OCI-LY7 (cell line): ENCODE measurements around the gene CLCA1. TPM values are rescaled to one million over a fixed set of nuclear protein-coding genes. Genes with fewer than 3 reads are reported as not detected.

ENCODE experiments used
- BruUV-seq: library from RNA; stranded (reverse); fragments of 400-500 nt; replicated peaks from 2 replicates; lab custom pipeline; 2021; lab: Mats Ljungman, UMichigan
- CTCF ChIA-PET: fragments of 300-600 bp; sonication (Branson Sonifier 250); formaldehyde crosslinking; loops from one replicate; lab custom pipeline; 2022; ENCODE audit warnings: antibody characterized with exemption; ENCODE audit not compliant: unreplicated experiment; lab: Charles Lee
- POLR2A ChIA-PET: fragments of 300-600 bp; sonication (Branson Sonifier 250); formaldehyde crosslinking; loops from one replicate; lab custom pipeline; 2022; ENCODE audit warnings: antibody characterized with exemption; lab: Charles Lee
- DNase-seq: peaks from one replicate; pipeline ENCODE4 v3.0.0-alpha.2; 2015; ENCODE audit warnings: low spot score
- H2AFZ ChIP-seq: fragments of 200-600 bp; sonication (generic), shearing (Covaris generic); 2 replicates; pipeline ENCODE4 v1.6.1; 2014; ENCODE audit warnings: mild to moderate bottlenecking, antibody characterized with exemption, low read length, moderate library complexity
- H3K27ac ChIP-seq: fragments of 200-600 bp; sonication (generic); 2 replicates; pipeline ENCODE4 v1.5.1; 2014; ENCODE audit warnings: mixed run types, low read depth, mild to moderate bottlenecking, moderate library complexity, low read length, inconsistent platforms; ENCODE audit not compliant: poor library complexity, severe bottlenecking
- H3K36me3 ChIP-seq: fragments of 200-600 bp; sonication (generic); 2 replicates; pipeline ENCODE4 v1.6.1; 2014; ENCODE audit warnings: mild to moderate bottlenecking, antibody characterized with exemption, low read length, moderate library complexity, mixed read lengths; ENCODE audit not compliant: insufficient read depth
- H3K4me1 ChIP-seq: fragments of 200-600 bp; sonication (generic); 2 replicates; pipeline ENCODE4 v1.5.1; 2014; ENCODE audit warnings: mild to moderate bottlenecking, low read length; ENCODE audit not compliant: insufficient read depth, poor library complexity, severe bottlenecking
- H3K4me2 ChIP-seq: fragments of 200-600 bp; sonication (generic); 2 replicates; pipeline ENCODE4 v1.6.1; 2014; ENCODE audit warnings: mild to moderate bottlenecking, low read length
- H3K4me3 ChIP-seq: fragments of 200-600 bp; sonication (generic); 2 replicates; pipeline ENCODE4 v1.5.1; 2014; ENCODE audit warnings: mild to moderate bottlenecking, low read depth, low read length; ENCODE audit not compliant: poor library complexity, severe bottlenecking
- H3K79me2 ChIP-seq: fragments of 200-600 bp; sonication (generic); 2 replicates; pipeline ENCODE4 v1.6.1; 2016; ENCODE audit warnings: low read depth, mild to moderate bottlenecking, low read length, moderate library complexity, mixed read lengths; ENCODE audit not compliant: insufficient read depth
- H3K9me2 ChIP-seq: fragments of 200-600 bp; sonication (generic); 2 replicates; pipeline ENCODE4 v1.6.1; 2016; ENCODE audit warnings: mild to moderate bottlenecking, low read length, mixed read lengths; ENCODE audit not compliant: insufficient read depth
- H3K9me3 ChIP-seq: fragments of 200-600 bp; sonication (generic); 2 replicates; pipeline ENCODE4 v1.6.1; 2014; ENCODE audit warnings: mild to moderate bottlenecking, mixed run types, low read length, mixed read lengths
- H4K20me1 ChIP-seq: fragments of 200-600 bp; sonication (generic); 2 replicates; pipeline ENCODE4 v1.6.1; 2014; ENCODE audit warnings: mild to moderate bottlenecking, antibody characterized with exemption, low read length, moderate library complexity, mixed read lengths; ENCODE audit not compliant: insufficient read depth
- EZH2phosphoT487 ChIP-seq: fragments of 200-600 bp; sonication (generic); IDR thresholded peaks from 2 replicates; pipeline ENCODE4 v1.6.1; 2018; ENCODE audit warnings: low read depth, borderline replicate concordance, mild to moderate bottlenecking, mixed run types, antibody characterized with exemption, low read length, moderate library complexity, mixed read lengths
- intact Hi-C: fragments of 100-400 bp; cut with micrococcal nuclease; formaldehyde crosslinking; loops from one replicate; pipeline ENCODE4 v1.10.0; 2022; ENCODE audit not compliant: unreplicated experiment
- total RNA-seq, 2 experiments: library from RNA; depleted of rRNA in 1 of 2; stranded (reverse); fragments of >200 nt in 1 of 2; shearing (Covaris generic) in 1 of 2; gene quantifications; 2 replicates each; pipeline ENCODE4 v1.2.3, GENCODE V29; 2014 to 2022
- TF ChIP-seq, protein P1 (sequence below): fragments of 200-600 bp; sonication (generic); conservative IDR thresholded peaks from 2 replicates; pipeline ENCODE4 v1.5.1; 2014; ENCODE audit warnings: mild to moderate bottlenecking, antibody characterized with exemption, low read length, moderate library complexity, mixed read lengths

Gene CLCA1
- total RNA-seq, 2 experiments from 2014 or later: not detected

DNA sequence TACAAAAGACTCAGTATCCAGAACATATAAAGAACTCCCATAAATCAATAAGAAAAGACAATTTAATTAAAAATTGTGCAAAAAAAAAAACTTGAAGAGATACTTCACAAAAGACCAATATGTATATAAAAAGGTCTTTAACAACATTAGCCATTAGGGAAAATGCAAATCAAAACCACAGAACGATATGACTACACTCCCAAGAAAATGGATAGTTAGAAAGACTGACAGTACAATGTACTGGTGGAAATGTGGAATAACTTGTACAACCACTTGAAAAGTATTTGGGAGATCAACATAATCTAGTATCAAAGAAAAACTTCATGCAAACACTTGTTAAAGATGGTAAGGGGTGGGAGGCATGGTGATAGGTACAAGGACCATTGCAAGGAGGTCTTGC, 3.9 kb upstream of the CLCA1 start:
- intact Hi-C loops: no loop called here
- no peaks in the 10 kb centered on the region for H3K9me2 ChIP-seq
- no peaks in the 10 kb centered on the region for H3K9me3 ChIP-seq
- no peaks in the 10 kb centered on the region for H3K36me3 ChIP-seq
- H3K4me2 ChIP-seq: no peak overlapping the region
- no peak overlapping the region for H3K27ac ChIP-seq
- no peaks in the 10 kb centered on the region for H3K79me2 ChIP-seq
- DNase-seq: no peak
- TF ChIP-seq, protein P1, sequence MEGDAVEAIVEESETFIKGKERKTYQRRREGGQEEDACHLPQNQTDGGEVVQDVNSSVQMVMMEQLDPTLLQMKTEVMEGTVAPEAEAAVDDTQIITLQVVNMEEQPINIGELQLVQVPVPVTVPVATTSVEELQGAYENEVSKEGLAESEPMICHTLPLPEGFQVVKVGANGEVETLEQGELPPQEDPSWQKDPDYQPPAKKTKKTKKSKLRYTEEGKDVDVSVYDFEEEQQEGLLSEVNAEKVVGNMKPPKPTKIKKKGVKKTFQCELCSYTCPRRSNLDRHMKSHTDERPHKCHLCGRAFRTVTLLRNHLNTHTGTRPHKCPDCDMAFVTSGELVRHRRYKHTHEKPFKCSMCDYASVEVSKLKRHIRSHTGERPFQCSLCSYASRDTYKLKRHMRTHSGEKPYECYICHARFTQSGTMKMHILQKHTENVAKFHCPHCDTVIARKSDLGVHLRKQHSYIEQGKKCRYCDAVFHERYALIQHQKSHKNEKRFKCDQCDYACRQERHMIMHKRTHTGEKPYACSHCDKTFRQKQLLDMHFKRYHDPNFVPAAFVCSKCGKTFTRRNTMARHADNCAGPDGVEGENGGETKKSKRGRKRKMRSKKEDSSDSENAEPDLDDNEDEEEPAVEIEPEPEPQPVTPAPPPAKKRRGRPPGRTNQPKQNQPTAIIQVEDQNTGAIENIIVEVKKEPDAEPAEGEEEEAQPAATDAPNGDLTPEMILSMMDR: no peak
- no peak for TF ChIP-seq EZH2phosphoT487
- no peak overlapping the region for H3K4me3 ChIP-seq
- POLR2A ChIA-PET: no interaction called here
- no peaks in the 10 kb centered on the region for H4K20me1 ChIP-seq
- BruUV-seq: no TSS peak
- H3K4me1 ChIP-seq: no peaks in the 10 kb centered on the region
- CTCF ChIA-PET: no interaction called here
- H2AFZ ChIP-seq: no peak overlapping the region

GRCh38 chr1:86466109-86466844, 2.5 kb upstream of the CLCA1 start:
- no peak overlapping the region for H3K27ac ChIP-seq
- POLR2A ChIA-PET: interaction anchor here (0.6 kb wide), 1 partner anchor 53 kb away, joined by 3 read pairs; no protein-coding TSS in a partner anchor
- no peak for DNase-seq
- H2AFZ ChIP-seq: no peak overlapping the region
- H3K9me2 ChIP-seq: no peaks in the 10 kb centered on the region
- H3K4me2 ChIP-seq: no peak overlapping the region
- no peaks in the 10 kb centered on the region for H3K4me1 ChIP-seq
- no peaks in the 10 kb centered on the region for H3K36me3 ChIP-seq
- no TSS peak for BruUV-seq
- TF ChIP-seq, protein P1: no peak
- TF ChIP-seq EZH2phosphoT487: no peak
- no peak overlapping the region for H3K4me3 ChIP-seq
- intact Hi-C loops: no loop called here
- no peaks in the 10 kb centered on the region for H3K79me2 ChIP-seq
- no peaks in the 10 kb centered on the region for H3K9me3 ChIP-seq
- CTCF ChIA-PET: no interaction called here
- no peaks in the 10 kb centered on the region for H4K20me1 ChIP-seq

DNA sequence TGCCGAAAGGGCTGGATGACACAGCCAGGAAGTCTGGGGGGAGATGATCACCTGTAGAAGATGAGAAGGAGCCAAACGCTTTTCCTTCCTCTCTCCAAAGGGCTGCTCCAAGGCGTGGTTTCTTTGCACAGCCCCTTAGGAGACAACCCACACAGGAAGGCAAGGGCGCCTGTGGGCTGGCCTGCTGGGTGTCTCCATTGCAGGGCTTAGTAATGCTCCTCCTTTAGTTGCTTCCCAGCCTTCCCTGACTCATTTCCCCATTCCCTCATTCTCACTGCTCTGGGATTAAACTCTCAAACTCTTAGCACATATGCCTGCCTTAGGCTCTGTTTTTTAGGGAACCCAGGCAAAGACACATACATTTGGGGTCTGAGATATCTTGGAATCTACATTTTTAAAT, 1.7 kb upstream of the CLCA1 start:
- Histone ChIP-seq H3K9me2 (no peaks in the 10 kb centered on the region), H3K27ac (no peak overlapping the region), H3K4me3 (no peak overlapping the region), H3K4me1 (no peaks in the 10 kb centered on the region), H3K9me3 (no peaks in the 10 kb centered on the region), H2AFZ (no peak overlapping the region), H3K79me2 (no peaks in the 10 kb centered on the region), H3K4me2 (no peak overlapping the region), H4K20me1 (no peaks in the 10 kb centered on the region), H3K36me3 (no peaks in the 10 kb centered on the region)
- no peak for DNase-seq
- POLR2A ChIA-PET: interaction anchor here (0.6 kb wide), 1 partner anchor 52 kb away, joined by 3 read pairs; no protein-coding TSS in a partner anchor
- BruUV-seq: no TSS peak
- CTCF ChIA-PET: no interaction called here
- intact Hi-C loops: no loop called here
- TF ChIP-seq, protein P1: no peak
- no peak for TF ChIP-seq EZH2phosphoT487
